ENCODE measurements around the gene LYSMD3. TPM values are rescaled to one million over a fixed set of nuclear protein-coding genes. Genes with fewer than 3 reads are reported as not detected.

The LYSMD3 gene
- total RNA-seq, 1 donor from 2014 or later = 18.4 TPM

- Mint-ChIP-seq H3K9me3 (no peaks in the 10 kb centered on the region), H3K27me3 (peaks cover 37% of the 10 kb centered on the region), H3K36me3 (ENCODE audit: low read depth) (no peaks in the 10 kb centered on the region), H3K4me1 (peaks cover 14% of the 10 kb centered on the region), H3K27ac (no peak overlapping the region), H3K4me3 (no peak overlapping the region)
- ChIA-PET CTCF (no interaction called here), POLR2A (no interaction called here)
- TF ChIP-seq CTCF (IDR thresholded peaks at IDR 0.05) = no peak
- intact Hi-C loops (cut with micrococcal nuclease) = no loop called here
- no peak for DNase-seq
- no peak for ATAC-seq (ENCODE audit: low read depth)
Observed at GRCh38 chr5:90560771-90561170, 31.4 kb upstream of the LYSMD3 start.

GRCh38 chr5:90558344-90559192, 29.2 kb upstream of the LYSMD3 start, which contains the start of gene ADGRV1:
Gene ADGRV1, plus strand, starts transcription at chr5:90558797. Its CDS starts 99 bp downstream, at chr5:90558896.
- POLR2A ChIA-PET = no interaction called here
- Mint-ChIP-seq H3K4me3 (peak within 1 kb of the TSS; percentile 65), H3K9me3 (no peaks in the 10 kb centered on the region), H3K27ac (no peak within 1 kb of the TSS), H3K36me3 (ENCODE audit: low read depth) (no peaks in the 10 kb centered on the region), H3K4me1 (peaks cover 14% of the 10 kb centered on the region), H3K27me3 (peaks cover 45% of the 10 kb centered on the region)
- CTCF ChIA-PET = no interaction called here
- no peak for TF ChIP-seq CTCF (IDR thresholded peaks at IDR 0.05)
- intact Hi-C loops (cut with micrococcal nuclease) = no loop called here
- ATAC-seq (ENCODE audit: low read depth) = peak; percentile 45
- DNase-seq = no peak

- intact Hi-C loops (cut with micrococcal nuclease) = no loop called here
- ChIA-PET POLR2A (no interaction called here), CTCF (no interaction called here)
- DNase-seq (no peak), ATAC-seq (ENCODE audit: low read depth) (no peak)
- Mint-ChIP-seq H3K9me3 (no peaks in the 10 kb centered on the region), H3K36me3 (ENCODE audit: low read depth) (no peaks in the 10 kb centered on the region), H3K4me3 (peak overlapping the region; percentile 65), H3K27ac (no peak overlapping the region), H3K27me3 (peaks cover 47% of the 10 kb centered on the region), H3K4me1 (peaks cover 14% of the 10 kb centered on the region)
- no peak for TF ChIP-seq CTCF (IDR thresholded peaks at IDR 0.05)
Observed at GRCh38 chr5:90557871-90558270, 28.5 kb upstream of the LYSMD3 start.

GRCh38 chr5:90557391-90557790, 28.0 kb upstream of the LYSMD3 start:
- Mint-ChIP-seq H3K4me3 (no peak overlapping the region), H3K27me3 (peaks cover 47% of the 10 kb centered on the region), H3K27ac (no peak overlapping the region), H3K36me3 (ENCODE audit: low read depth) (no peaks in the 10 kb centered on the region), H3K9me3 (no peaks in the 10 kb centered on the region), H3K4me1 (peaks cover 14% of the 10 kb centered on the region)
- ChIA-PET CTCF (no interaction called here), POLR2A (no interaction called here)
- DNase-seq (no peak), ATAC-seq (ENCODE audit: low read depth) (no peak)
- intact Hi-C loops (cut with micrococcal nuclease) = no loop called here
- no peak for TF ChIP-seq CTCF (IDR thresholded peaks at IDR 0.05)

GRCh38 chr5:90555666-90556065, 26.3 kb upstream of the LYSMD3 start:
- no peak overlapping the region for H3K27ac Mint-ChIP-seq
- intact Hi-C loops (cut with micrococcal nuclease) = no loop called here
- CTCF ChIA-PET = no interaction called here
- H3K27me3 Mint-ChIP-seq = peaks cover 42% of the 10 kb centered on the region
- H3K4me1 Mint-ChIP-seq = peaks cover 20% of the 10 kb centered on the region
- POLR2A ChIA-PET = no interaction called here
- H3K36me3 Mint-ChIP-seq (ENCODE audit: low read depth) = no peaks in the 10 kb centered on the region
- no peak overlapping the region for H3K4me3 Mint-ChIP-seq
- DNase-seq = no peak
- H3K9me3 Mint-ChIP-seq = no peaks in the 10 kb centered on the region
- ATAC-seq (ENCODE audit: low read depth) = no peak
- no peak for TF ChIP-seq CTCF (IDR thresholded peaks at IDR 0.05)

All from activated B cell treated with CpG ODN at 0.5 μM for 24 hours (primary cell).